Endometrial microvascular endothelial cells (primary cell): ENCODE measurements around the gene FSCN2. TPM values are rescaled to one million over a fixed set of nuclear protein-coding genes. Genes with fewer than 3 reads are reported as not detected.

Experiments used
- in situ Hi-C: cut with HindIII; loops from 2 replicates; pipeline ENCODE4 v1.10.0; 2017; ENCODE audit warnings: low sequenced_read_pairs, low pct_unique_long_range_greater_than_20kb; ENCODE audit errors: inconsistent ontology term
- total RNA-seq: library from RNA; depleted of rRNA; stranded (reverse); fragments of >200 nt; gene quantifications from one replicate; pipeline ENCODE4 v1.2.3, GENCODE V29; 2015; ENCODE audit errors: inconsistent ontology term

FSCN2 gene
- total RNA-seq, 1 donor from 2014 or later: not detected

GRCh38 chr17:81511554-81511803 is 16.7 kb upstream of the FSCN2 start:
- in situ Hi-C loops: loop anchor here (10.0 kb wide), 2 partner anchors 63 to 117 kb away; partner anchors contain the start of gene BAHCC1

- in situ Hi-C loops: loop anchor here (10.0 kb wide), 2 partner anchors 63 to 117 kb away; partner anchors contain the start of gene BAHCC1
Observed at GRCh38 chr17:81511804-81512561, 16.2 kb upstream of the FSCN2 start.

GRCh38 chr17:81512562-81513371 is 15.4 kb upstream of the FSCN2 start, which contains the start of gene ACTG1:
Gene ACTG1, minus strand, starts transcription at chr17:81512799. Its CDS starts 445 bp downstream, at chr17:81512354.
- in situ Hi-C loops: loop anchor here (10.0 kb wide), 2 partner anchors 62 to 118 kb away; partner anchors contain the start of gene BAHCC1

GRCh38 chr17:81513372-81513752 is 14.8 kb upstream of the FSCN2 start:
- in situ Hi-C loops: loop anchor here (10.0 kb wide), 2 partner anchors 61 to 119 kb away; partner anchors contain the start of gene BAHCC1

- in situ Hi-C loops: loop anchor here (10.0 kb wide), 2 partner anchors 61 to 119 kb away; partner anchors contain the start of gene BAHCC1
Observed at GRCh38 chr17:81513753-81514488, 14.3 kb upstream of the FSCN2 start.

GRCh38 chr17:81514489-81514738 is 13.8 kb upstream of the FSCN2 start:
- in situ Hi-C loops: loop anchor here (10.0 kb wide), 2 partner anchors 60 to 120 kb away; partner anchors contain the start of gene BAHCC1

GRCh38 chr17:81514739-81515529 is 13.2 kb upstream of the FSCN2 start:
- in situ Hi-C loops: loop anchor here (10.0 kb wide), 2 partner anchors 60 to 120 kb away; partner anchors contain the start of gene BAHCC1

GRCh38 chr17:81515530-81516041 is 12.6 kb upstream of the FSCN2 start:
- in situ Hi-C loops: loop anchor here (10.0 kb wide), 2 partner anchors 59 to 121 kb away; partner anchors contain the start of gene BAHCC1

GRCh38 chr17:81516439-81516838 is 11.7 kb upstream of the FSCN2 start:
- in situ Hi-C loops: loop anchor here (10.0 kb wide), 2 partner anchors 58 to 122 kb away; partner anchors contain the start of gene BAHCC1

- in situ Hi-C loops: loop anchor here (10.0 kb wide), 2 partner anchors 58 to 122 kb away; partner anchors contain the start of gene BAHCC1
Observed at GRCh38 chr17:81517009-81517338, 11.2 kb upstream of the FSCN2 start.

- in situ Hi-C loops: loop anchor here (10.0 kb wide), 2 partner anchors 57 to 123 kb away; partner anchors contain the start of gene BAHCC1
Observed at GRCh38 chr17:81517339-81518112, 10.7 kb upstream of the FSCN2 start.

- in situ Hi-C loops: loop anchor here (10.0 kb wide), 2 partner anchors 57 to 123 kb away; partner anchors contain the start of gene BAHCC1
Observed at GRCh38 chr17:81518113-81518784, 9.9 kb upstream of the FSCN2 start.

- in situ Hi-C loops: loop anchor here (10.0 kb wide), 2 partner anchors 56 to 124 kb away; partner anchors contain the start of gene BAHCC1
Observed at GRCh38 chr17:81518785-81519283, 9.3 kb upstream of the FSCN2 start.

- in situ Hi-C loops: loop anchor here (10.0 kb wide), 2 partner anchors 55 to 125 kb away; partner anchors contain the start of gene BAHCC1
Observed at GRCh38 chr17:81519284-81520020, 8.7 kb upstream of the FSCN2 start.

- in situ Hi-C loops: no loop called here
Observed at GRCh38 chr17:81520021-81520901, 7.9 kb upstream of the FSCN2 start.
